ENCODE results near the gene SHC2. TPM values are rescaled to one million over a fixed set of nuclear protein-coding genes. Genes with fewer than 3 reads are reported as not detected.
A peak's percentile ranks its signal among the peaks of the same experiment; 100 is the strongest.

SHC2 gene
- total and polyA plus RNA-seq, 2 experiments from 2014 or later: 2.2 to 4.6 TPM

GRCh38 chr19:408902-409515, 51.8 kb downstream of the SHC2 start, which contains the start of gene C2CD4C:
TSS of gene C2CD4C (minus strand) at chr19:409147. CDS start at chr19:408361, 786 bp downstream.
- peaks cover 11% of the 10 kb centered on the region for H3K4me1 Mint-ChIP-seq
- H3K9me2 ChIP-seq (ENCODE audit: insufficient read depth): no peaks in the 10 kb centered on the region
- peak; percentile 32 for ATAC-seq
- no peak for TF ChIP-seq NANOG (IDR thresholded peaks at IDR 0.05; ENCODE audit: borderline replicate concordance)
- H3K27me3 Mint-ChIP-seq (ENCODE audit: insufficient read depth, low read depth, poor library complexity): peaks cover 13% of the 10 kb centered on the region
- peaks cover 3% of the 10 kb centered on the region; the same call in 1 of the 3 replicates for H3K36me3 Mint-ChIP-seq (ENCODE audit: low read depth)
- peak; percentile 60 for DNase-seq (ENCODE audit: low spot score)
- peak within 1 kb of the TSS; percentile 90 for H3K4me3 Mint-ChIP-seq
- peak within 1 kb of the TSS; percentile 90 for H3K4me2 ChIP-seq
- no peaks in the 10 kb centered on the region for H3K36me3 ChIP-seq (ENCODE audit: insufficient read depth)
- H2AFZ ChIP-seq: peak within 1 kb of the TSS; percentile 91
- 0 out of 2 replicates have a peak, but pooled peaks cover 3% of the 10 kb centered on the region for H3F3A ChIP-seq (replicated peaks; ENCODE audit: low read depth)
- H3K4me3 ChIP-seq: peak within 1 kb of the TSS; percentile 76
- H4K20me1 ChIP-seq (replicated peaks; ENCODE audit: insufficient read depth): no peaks in the 10 kb centered on the region
- peaks cover 12% of the 10 kb centered on the region for H3K27me3 ChIP-seq (ENCODE audit: insufficient read depth)
- H3K9me3 Mint-ChIP-seq: peaks cover 15% of the 10 kb centered on the region; the same call in 2 of the 3 replicates
- H3K79me2 ChIP-seq (replicated peaks; ENCODE audit: insufficient read depth): no peaks in the 10 kb centered on the region
- no peak within 1 kb of the TSS for H3K27ac ChIP-seq (ENCODE audit: low read depth)
- H3K27ac Mint-ChIP-seq: no peak within 1 kb of the TSS
- peaks cover 3% of the 10 kb centered on the region; the same call in 1 of the 2 replicates for H3K4me1 ChIP-seq (ENCODE audit: insufficient read depth)

- Mint-ChIP-seq H3K9me3 (peaks cover 15% of the 10 kb centered on the region; the same call in 2 of the 3 replicates), H3K4me1 (peaks cover 11% of the 10 kb centered on the region), H3K4me3 (peak overlapping the region; percentile 59; the same call in 2 of the 3 replicates), H3K36me3 (ENCODE audit: low read depth) (peaks cover 3% of the 10 kb centered on the region; the same call in 1 of the 3 replicates), H3K27me3 (ENCODE audit: insufficient read depth, low read depth, poor library complexity) (peaks cover 13% of the 10 kb centered on the region), H3K27ac (no peak overlapping the region)
- DNase-seq (ENCODE audit: low spot score): no peak
- H2AFZ ChIP-seq: peak overlapping the region; percentile 23; the same call in 1 of the 2 replicates
- H3K9me2 ChIP-seq (ENCODE audit: insufficient read depth): no peaks in the 10 kb centered on the region
- H3K4me3 ChIP-seq: peak overlapping the region; percentile 76
- 0 out of 2 replicates have a peak, but pooled peaks cover 3% of the 10 kb centered on the region for H3F3A ChIP-seq (replicated peaks; ENCODE audit: low read depth)
- H3K4me1 ChIP-seq (ENCODE audit: insufficient read depth): peaks cover 3% of the 10 kb centered on the region; the same call in 1 of the 2 replicates
- H3K36me3 ChIP-seq (ENCODE audit: insufficient read depth): no peaks in the 10 kb centered on the region
- ATAC-seq: peak; percentile 16; the same call in 2 of the 3 replicates
- H3K4me2 ChIP-seq: peak overlapping the region; percentile 90
- H4K20me1 ChIP-seq (replicated peaks; ENCODE audit: insufficient read depth): no peaks in the 10 kb centered on the region
- H3K27me3 ChIP-seq (ENCODE audit: insufficient read depth): peaks cover 12% of the 10 kb centered on the region
- H3K27ac ChIP-seq (ENCODE audit: low read depth): no peak overlapping the region
- H3K79me2 ChIP-seq (replicated peaks; ENCODE audit: insufficient read depth): no peaks in the 10 kb centered on the region
- TF ChIP-seq CREB1 (CRISPR knock-in tag; IDR thresholded peaks at IDR 0.05; ENCODE audit: low read depth) (no peak), JUNB (IDR thresholded peaks at IDR 0.05; ENCODE audit: unreplicated experiment) (no peak), ZNF462 (CRISPR knock-in tag; IDR thresholded peaks at IDR 0.05) (no peak), ETS1 (IDR thresholded peaks at IDR 0.05) (no peak), ZNF331 (CRISPR knock-in tag; IDR thresholded peaks at IDR 0.05; ENCODE audit: low read depth) (no peak), EZH2 (IDR thresholded peaks at IDR 0.05; ENCODE audit: low read depth, unreplicated experiment) (no peak), EZH2phosphoT487 (IDR thresholded peaks at IDR 0.05; ENCODE audit: unreplicated experiment) (no peak)
- TF ChIP-seq, protein P1, sequence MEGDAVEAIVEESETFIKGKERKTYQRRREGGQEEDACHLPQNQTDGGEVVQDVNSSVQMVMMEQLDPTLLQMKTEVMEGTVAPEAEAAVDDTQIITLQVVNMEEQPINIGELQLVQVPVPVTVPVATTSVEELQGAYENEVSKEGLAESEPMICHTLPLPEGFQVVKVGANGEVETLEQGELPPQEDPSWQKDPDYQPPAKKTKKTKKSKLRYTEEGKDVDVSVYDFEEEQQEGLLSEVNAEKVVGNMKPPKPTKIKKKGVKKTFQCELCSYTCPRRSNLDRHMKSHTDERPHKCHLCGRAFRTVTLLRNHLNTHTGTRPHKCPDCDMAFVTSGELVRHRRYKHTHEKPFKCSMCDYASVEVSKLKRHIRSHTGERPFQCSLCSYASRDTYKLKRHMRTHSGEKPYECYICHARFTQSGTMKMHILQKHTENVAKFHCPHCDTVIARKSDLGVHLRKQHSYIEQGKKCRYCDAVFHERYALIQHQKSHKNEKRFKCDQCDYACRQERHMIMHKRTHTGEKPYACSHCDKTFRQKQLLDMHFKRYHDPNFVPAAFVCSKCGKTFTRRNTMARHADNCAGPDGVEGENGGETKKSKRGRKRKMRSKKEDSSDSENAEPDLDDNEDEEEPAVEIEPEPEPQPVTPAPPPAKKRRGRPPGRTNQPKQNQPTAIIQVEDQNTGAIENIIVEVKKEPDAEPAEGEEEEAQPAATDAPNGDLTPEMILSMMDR (conservative IDR thresholded peaks at IDR 0.05; ENCODE audit: low read depth in 2 of 2): no peak
Measured at GRCh38 chr19:408441-408901, 52.4 kb downstream of the SHC2 start.

Data from GM23338 (cell line).